ENCODE measurements around the gene C2orf74.

The C2orf74 gene

GRCh38 chr2:61180686-61181085, 18.7 kb downstream of the C2orf74 start:
- Histone ChIP-seq H3K27me3 (replicated peaks) (no peaks in the 10 kb centered on the region), H3K4me3 (ENCODE audit: low read depth, low read length) (no peak overlapping the region), H3K36me3 (replicated peaks) (peaks cover 35% of the 10 kb centered on the region), H3K27ac (no peak overlapping the region)
- DNase-seq = no peak
- in situ Hi-C loops (cut with HindIII; ENCODE audit: low pct_ligation_motif_present, low sequenced_read_pairs) = no loop called here
- no peak for TF ChIP-seq CTCF (IDR thresholded peaks at IDR 0.05; ENCODE audit: low read depth, low read length, missing control alignments)

- in situ Hi-C loops (cut with HindIII; ENCODE audit: low pct_ligation_motif_present, low sequenced_read_pairs) = no loop called here
- H3K27me3 ChIP-seq (replicated peaks) = no peaks in the 10 kb centered on the region
- no peak overlapping the region for H3K4me3 ChIP-seq (ENCODE audit: low read depth, low read length)
- no peak for TF ChIP-seq CTCF (IDR thresholded peaks at IDR 0.05; ENCODE audit: low read depth, low read length, missing control alignments)
- H3K36me3 ChIP-seq (replicated peaks) = peaks cover 43% of the 10 kb centered on the region
- DNase-seq = no peak
- no peak overlapping the region for H3K27ac ChIP-seq
Measured at GRCh38 chr2:61181382-61182058, 19.5 kb downstream of the C2orf74 start.

GRCh38 chr2:61182059-61182383, 20.0 kb downstream of the C2orf74 start:
- Histone ChIP-seq H3K4me3 (ENCODE audit: low read depth, low read length) (no peak overlapping the region), H3K36me3 (replicated peaks) (peaks cover 48% of the 10 kb centered on the region), H3K27me3 (replicated peaks) (no peaks in the 10 kb centered on the region), H3K27ac (no peak overlapping the region)
- no peak for TF ChIP-seq CTCF (IDR thresholded peaks at IDR 0.05; ENCODE audit: low read depth, low read length, missing control alignments)
- in situ Hi-C loops (cut with HindIII; ENCODE audit: low pct_ligation_motif_present, low sequenced_read_pairs) = no loop called here
- DNase-seq = no peak

GRCh38 chr2:61183795-61184194, 21.8 kb downstream of the C2orf74 start:
- TF ChIP-seq CTCF (IDR thresholded peaks at IDR 0.05; ENCODE audit: low read depth, low read length, missing control alignments) = no peak
- no peak for DNase-seq
- in situ Hi-C loops (cut with HindIII; ENCODE audit: low pct_ligation_motif_present, low sequenced_read_pairs) = no loop called here
- H3K27me3 ChIP-seq (replicated peaks) = no peaks in the 10 kb centered on the region
- H3K4me3 ChIP-seq (ENCODE audit: low read depth, low read length) = no peak overlapping the region
- H3K27ac ChIP-seq = no peak overlapping the region
- peaks cover 64% of the 10 kb centered on the region for H3K36me3 ChIP-seq (replicated peaks)

GRCh38 chr2:61184263-61184662, 22.3 kb downstream of the C2orf74 start:
- Histone ChIP-seq H3K27me3 (replicated peaks) (no peaks in the 10 kb centered on the region), H3K36me3 (replicated peaks) (peaks cover 66% of the 10 kb centered on the region), H3K27ac (no peak overlapping the region), H3K4me3 (ENCODE audit: low read depth, low read length) (no peak overlapping the region)
- in situ Hi-C loops (cut with HindIII; ENCODE audit: low pct_ligation_motif_present, low sequenced_read_pairs) = no loop called here
- no peak for DNase-seq
- no peak for TF ChIP-seq CTCF (IDR thresholded peaks at IDR 0.05; ENCODE audit: low read depth, low read length, missing control alignments)

- no peak for DNase-seq
- Histone ChIP-seq H3K27ac (no peak overlapping the region), H3K36me3 (replicated peaks) (peaks cover 76% of the 10 kb centered on the region), H3K4me3 (ENCODE audit: low read depth, low read length) (no peak overlapping the region), H3K27me3 (replicated peaks) (no peaks in the 10 kb centered on the region)
- TF ChIP-seq CTCF (IDR thresholded peaks at IDR 0.05; ENCODE audit: low read depth, low read length, missing control alignments) = no peak
- in situ Hi-C loops (cut with HindIII; ENCODE audit: low pct_ligation_motif_present, low sequenced_read_pairs) = no loop called here
Measured at GRCh38 chr2:61185231-61185728, 23.3 kb downstream of the C2orf74 start.
